IMR-90 (cell line): Measurements from ENCODE around the gene LAMP5.

Experiments used
- CEBPB ChIP-seq: IDR thresholded peaks from 2 replicates; pipeline ENCODE4 v1.6.1; 2012; ENCODE audit warnings: low read depth, low read length, improper control_type of control experiment
- FOS ChIP-seq: fragments of 150-350 bp; IDR thresholded peaks from 2 replicates; pipeline ENCODE4 v1.6.1; 2016; ENCODE audit warnings: low read depth, low read length
- MAFK ChIP-seq: IDR thresholded peaks from 2 replicates; pipeline ENCODE4 v1.6.1; 2012; ENCODE audit warnings: low read depth, low read length, improper control_type of control experiment
- MAZ ChIP-seq: IDR thresholded peaks from 2 replicates; pipeline ENCODE4 v1.6.1; 2012; ENCODE audit warnings: low read depth, mild to moderate bottlenecking, low read length, improper control_type of control experiment, moderate library complexity, borderline replicate concordance
- POLR2A ChIP-seq: IDR thresholded peaks from 2 replicates; pipeline ENCODE4 v1.6.1; 2012; ENCODE audit warnings: mild to moderate bottlenecking, low read depth, low read length
- RAD21 ChIP-seq: IDR thresholded peaks from 2 replicates; pipeline ENCODE4 v1.6.1; 2012; ENCODE audit warnings: low read length, improper control_type of control experiment
- RCOR1 ChIP-seq: IDR thresholded peaks from 2 replicates; pipeline ENCODE4 v1.6.1; 2012; ENCODE audit warnings: mild to moderate bottlenecking, low read length, improper control_type of control experiment; ENCODE audit not compliant: insufficient replicate concordance
- TF ChIP-seq, protein P1 (sequence below): conservative IDR thresholded peaks from 2 replicates; pipeline ENCODE4 v1.5.1; 2012; ENCODE audit warnings: mild to moderate bottlenecking, low read depth, low read length, improper control_type of control experiment
- TF ChIP-seq, protein P2 (sequence below): fragments of 150-350 bp; IDR thresholded peaks from 2 replicates; pipeline ENCODE4 v1.6.1; 2016; ENCODE audit warnings: low read depth, mild to moderate bottlenecking, low read length, moderate library complexity, borderline replicate concordance

DNA sequence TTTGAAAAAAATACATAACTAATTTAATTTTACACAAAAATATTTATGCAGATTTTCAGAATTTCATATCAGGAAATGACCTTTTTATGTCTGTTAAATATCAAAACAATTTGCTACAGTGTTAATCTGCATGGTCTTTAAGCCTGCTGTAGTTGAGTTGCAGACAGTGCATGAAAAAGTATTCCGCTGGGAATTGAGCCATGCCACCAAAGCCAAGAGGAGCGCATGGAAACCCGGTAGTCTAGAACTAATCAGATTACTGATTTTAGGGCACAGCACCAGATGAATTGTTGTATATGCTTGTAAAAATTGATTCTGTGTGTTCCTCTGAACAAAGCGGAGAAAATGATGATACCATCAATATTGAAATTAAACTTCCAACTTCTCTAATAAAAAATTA, 34.3 kb upstream of the LAMP5 start:
- TF ChIP-seq, protein P1, sequence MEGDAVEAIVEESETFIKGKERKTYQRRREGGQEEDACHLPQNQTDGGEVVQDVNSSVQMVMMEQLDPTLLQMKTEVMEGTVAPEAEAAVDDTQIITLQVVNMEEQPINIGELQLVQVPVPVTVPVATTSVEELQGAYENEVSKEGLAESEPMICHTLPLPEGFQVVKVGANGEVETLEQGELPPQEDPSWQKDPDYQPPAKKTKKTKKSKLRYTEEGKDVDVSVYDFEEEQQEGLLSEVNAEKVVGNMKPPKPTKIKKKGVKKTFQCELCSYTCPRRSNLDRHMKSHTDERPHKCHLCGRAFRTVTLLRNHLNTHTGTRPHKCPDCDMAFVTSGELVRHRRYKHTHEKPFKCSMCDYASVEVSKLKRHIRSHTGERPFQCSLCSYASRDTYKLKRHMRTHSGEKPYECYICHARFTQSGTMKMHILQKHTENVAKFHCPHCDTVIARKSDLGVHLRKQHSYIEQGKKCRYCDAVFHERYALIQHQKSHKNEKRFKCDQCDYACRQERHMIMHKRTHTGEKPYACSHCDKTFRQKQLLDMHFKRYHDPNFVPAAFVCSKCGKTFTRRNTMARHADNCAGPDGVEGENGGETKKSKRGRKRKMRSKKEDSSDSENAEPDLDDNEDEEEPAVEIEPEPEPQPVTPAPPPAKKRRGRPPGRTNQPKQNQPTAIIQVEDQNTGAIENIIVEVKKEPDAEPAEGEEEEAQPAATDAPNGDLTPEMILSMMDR: no peak
- TF ChIP-seq RCOR1: no peak
- no peak for TF ChIP-seq POLR2A
- TF ChIP-seq, protein P2, sequence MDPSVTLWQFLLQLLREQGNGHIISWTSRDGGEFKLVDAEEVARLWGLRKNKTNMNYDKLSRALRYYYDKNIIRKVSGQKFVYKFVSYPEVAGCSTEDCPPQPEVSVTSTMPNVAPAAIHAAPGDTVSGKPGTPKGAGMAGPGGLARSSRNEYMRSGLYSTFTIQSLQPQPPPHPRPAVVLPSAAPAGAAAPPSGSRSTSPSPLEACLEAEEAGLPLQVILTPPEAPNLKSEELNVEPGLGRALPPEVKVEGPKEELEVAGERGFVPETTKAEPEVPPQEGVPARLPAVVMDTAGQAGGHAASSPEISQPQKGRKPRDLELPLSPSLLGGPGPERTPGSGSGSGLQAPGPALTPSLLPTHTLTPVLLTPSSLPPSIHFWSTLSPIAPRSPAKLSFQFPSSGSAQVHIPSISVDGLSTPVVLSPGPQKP: no peak
- TF ChIP-seq RAD21: no peak
- no peak for TF ChIP-seq FOS
- no peak for TF ChIP-seq MAFK
- no peak for TF ChIP-seq CEBPB
- TF ChIP-seq MAZ: no peak
